NCI-H1105 treated with DMSO at 0.1 percent for 48 hours (cell line): ENCODE data around the gene ERGIC2.

ENCODE experiments used
- DNase-seq: peaks from one replicate; lab custom pipeline; 2025; lab: John Stamatoyannopoulos, UW

Gene ERGIC2

DNA sequence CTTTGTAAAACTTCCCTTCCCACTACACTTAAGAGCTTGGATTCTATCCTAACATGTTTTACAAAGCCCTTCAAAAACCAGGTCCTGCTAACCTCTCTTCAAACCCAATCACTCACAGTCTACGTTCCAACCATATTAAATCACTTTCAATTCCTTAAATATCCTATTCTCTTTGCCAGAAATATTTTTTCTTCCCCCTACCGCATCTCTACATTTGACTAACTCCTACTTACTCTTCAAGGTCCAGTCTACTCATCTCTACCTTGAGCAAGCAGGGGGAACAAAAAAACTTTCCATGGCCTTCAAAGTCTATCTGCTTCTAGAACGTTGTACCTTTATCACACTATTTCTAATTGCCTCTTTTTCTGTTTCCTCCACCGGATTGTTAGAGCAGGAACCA lies 6.1 kb downstream of the ERGIC2 start:
- DNase-seq, result no peak

DNA sequence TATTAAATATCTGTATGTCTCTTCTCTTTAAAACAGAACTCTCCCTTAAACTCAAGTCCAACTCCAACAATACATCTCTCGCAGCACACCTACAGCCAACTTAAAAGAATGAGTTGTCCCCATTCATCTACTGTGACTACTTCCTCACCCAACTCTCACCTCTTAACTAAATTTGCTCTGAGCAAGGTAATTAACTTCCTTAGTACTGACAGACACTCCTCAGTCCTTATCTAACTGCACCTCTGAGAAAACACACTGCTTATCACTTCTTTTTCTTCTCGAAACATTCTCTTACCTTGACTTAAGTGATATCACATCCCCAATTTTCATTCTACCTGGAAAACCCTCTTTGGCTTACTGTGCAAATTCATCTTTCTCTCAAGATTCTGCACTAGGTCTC lies 7.0 kb downstream of the ERGIC2 start:
- DNase-seq, result no peak

DNA sequence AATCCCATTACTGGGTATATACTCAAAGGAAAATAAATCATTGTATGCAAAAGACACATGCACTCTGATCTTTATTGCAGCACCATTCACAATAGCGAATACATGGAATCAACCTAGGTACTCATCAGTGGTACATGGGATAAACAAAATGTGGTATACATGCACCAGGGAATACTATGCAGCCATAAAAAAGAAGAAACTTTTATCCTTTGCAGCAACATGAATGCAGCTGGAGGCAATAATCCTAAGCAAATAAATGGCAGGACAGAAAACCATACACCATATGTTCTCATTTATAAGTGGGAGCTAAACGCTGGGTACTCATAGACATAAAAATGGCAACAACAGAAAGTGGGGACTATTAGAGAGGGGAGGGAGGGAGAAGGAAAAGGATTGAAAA lies 15.9 kb downstream of the ERGIC2 start:
- no peak for DNase-seq

DNA sequence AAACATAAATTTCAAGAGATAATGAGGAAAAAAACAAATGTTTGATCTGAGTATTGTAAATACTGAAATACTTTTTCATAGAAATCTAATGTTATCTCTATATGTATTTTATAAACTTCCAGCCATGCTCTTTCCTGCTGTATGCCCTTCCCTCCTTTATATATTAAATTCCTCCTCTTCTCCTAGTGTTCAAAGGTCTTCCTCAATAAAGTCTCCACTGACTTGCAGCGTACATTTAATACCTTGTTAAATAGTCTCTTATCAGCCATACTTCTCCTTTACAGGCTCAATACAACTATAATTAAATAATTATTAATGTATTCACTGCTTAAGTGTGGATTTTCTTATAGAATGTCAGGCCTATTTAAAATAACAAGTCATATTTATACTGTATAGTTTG lies 26.0 kb downstream of the ERGIC2 start:
- DNase-seq, result no peak

DNA sequence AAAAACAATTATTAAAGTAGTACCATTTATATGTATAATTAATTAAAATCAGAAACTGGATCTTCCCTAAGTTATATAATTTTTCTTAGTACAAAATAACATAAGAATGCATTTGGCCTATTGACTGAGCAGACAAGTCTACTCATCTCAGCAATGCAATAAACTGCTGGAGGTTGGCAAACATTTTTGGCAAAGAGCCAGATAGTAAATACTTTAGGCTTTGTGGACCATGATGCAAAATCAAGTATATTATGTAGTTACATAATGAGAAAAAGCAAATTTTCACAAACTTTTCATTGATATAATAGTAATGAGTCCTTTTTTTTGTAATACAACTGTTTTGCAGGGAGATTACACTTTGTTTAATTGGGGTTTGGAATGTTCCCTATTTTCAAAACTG lies 30.9 kb downstream of the ERGIC2 start:
- DNase-seq, result peak; percentile 62

DNA sequence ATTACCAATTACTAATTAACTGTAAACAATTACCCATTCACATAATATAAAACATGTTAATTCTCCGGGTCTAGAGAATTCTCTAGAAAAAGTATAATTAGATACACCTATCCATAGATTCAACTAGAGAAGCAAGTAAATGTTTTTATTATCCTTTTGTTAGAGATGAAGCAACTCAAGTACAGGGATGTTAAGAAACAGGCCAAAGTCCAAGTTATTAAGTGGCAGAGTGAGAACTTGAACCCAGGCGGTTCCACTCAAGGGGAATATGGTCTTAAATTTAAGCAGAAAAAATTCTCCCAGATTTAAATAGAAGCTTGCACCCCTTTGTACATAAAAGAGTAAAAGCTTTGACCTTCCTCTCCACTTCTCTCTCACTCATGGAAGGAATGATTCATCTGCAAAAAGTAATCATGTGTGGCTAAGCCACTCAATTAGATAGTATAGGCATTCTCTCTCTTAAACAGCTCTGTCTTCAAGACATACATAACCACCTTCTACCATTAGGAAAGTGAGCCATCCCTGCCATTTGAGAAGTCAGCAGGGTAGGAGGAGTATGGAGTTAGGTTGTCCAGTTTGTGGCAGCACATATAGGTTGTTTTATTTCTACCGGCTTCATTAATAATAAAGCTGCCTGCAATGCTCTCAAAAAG lies 34.1 kb downstream of the ERGIC2 start:
- no peak for DNase-seq

DNA sequence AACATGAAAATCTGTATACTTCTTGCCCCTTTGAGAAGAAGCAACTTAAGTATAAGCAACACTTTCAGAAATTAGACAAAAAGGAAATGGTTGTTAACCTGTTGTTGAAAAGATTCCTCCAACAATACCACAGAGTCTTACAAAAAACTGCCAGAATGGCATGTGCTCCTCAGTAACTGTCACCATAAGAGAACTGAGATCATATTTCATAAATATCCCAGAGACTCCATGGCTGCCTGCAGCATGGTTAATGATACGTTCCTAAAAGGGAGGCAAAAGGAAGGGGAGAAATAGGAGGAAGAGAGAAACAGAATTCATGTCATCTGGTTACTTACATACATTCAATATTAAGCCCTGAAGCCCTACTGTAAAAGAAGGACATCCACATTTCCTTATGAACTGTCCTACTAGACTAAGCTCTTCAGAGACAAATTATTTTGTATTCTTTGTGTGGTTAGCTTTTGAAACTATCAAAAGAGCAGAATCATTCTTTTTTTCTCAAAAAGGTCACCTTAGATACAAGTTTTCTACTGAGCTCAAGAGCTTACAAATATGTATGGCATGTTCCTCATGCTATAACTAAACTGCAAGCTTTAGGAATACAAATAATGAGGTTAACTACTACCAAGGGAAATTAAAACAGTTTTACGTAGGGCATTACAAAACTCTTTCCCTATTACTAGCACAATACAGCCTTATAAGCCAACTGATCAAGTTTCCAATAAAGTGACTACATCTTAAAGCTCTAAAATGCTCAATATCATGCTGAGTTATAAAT lies 37.8 kb downstream of the ERGIC2 start:
- no peak for DNase-seq

DNA sequence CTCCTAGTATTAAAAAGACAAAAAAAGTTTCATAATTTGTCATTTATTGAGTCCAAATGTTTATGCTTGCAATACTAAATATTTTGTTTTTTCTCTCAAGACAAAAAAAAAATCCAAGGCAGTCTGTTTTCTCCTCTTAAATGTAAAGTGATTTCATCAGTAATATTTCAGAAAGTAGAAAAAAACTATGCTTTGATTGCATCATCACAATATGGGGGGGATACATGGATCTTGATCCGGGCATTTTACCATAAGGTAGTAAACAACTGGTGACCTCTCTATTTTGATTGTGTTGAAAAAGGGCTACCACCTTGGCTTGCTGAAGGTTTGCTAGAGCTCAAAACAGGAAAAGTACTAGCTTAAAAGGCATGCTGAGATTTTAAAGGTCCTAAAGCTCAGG lies 43.6 kb downstream of the ERGIC2 start:
- DNase-seq, result no peak

DNA sequence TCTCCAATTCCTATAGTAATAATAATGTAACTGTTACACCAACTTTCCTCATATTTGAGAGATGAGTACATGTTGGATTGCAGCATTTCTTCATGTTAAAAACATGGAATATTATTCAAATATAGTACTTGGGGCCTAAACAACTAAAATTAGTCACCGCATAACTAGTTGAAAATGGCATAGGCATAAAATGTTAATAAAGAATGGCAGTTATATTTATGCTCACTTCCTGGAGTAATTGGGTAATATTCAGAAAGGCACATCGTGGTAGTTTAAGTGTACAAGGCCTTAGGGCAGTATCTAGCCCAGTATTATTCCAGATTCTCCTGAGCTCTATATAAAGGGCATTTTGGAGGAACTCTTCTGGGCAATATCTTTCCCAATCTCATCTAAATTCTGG lies 46.0 kb downstream of the ERGIC2 start:
- no peak for DNase-seq

DNA sequence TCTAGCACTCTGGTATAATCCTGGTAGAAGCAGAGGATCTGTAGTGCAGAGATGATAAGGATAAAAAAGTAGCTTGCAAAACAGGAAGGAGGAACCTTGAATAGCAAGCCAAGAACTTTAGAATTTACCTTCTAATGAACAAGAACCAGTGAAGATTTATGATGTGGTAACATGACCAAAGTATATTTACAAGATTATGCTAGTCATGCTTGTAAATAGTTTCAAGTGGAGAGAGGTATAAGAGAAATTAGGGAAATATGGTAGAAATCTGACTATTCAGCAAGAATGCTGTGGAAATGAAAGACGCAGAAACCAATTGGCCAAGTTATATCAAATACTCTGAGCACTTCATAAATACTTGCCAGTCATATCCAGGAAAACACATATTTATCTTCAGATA lies 47.8 kb downstream of the ERGIC2 start:
- no peak for DNase-seq

DNA sequence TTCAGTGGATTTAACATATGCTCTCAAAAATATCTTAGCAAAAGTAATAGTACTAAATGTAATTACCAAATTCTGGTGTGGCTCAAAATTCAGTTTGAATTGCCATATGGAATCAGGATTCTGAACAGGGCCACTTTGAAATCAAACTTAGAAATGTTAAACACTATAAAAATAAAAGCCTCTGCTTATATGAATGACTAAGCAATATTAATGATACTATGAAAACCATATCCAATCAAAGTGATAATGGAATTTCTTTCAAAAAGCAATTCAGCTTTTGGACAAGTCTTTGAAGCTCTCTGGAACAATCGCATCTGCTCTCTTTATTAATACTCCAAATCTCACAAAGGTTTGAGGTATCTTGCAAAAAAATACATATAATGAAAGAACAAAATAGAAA lies 51.6 kb downstream of the ERGIC2 start:
- no peak for DNase-seq

DNA sequence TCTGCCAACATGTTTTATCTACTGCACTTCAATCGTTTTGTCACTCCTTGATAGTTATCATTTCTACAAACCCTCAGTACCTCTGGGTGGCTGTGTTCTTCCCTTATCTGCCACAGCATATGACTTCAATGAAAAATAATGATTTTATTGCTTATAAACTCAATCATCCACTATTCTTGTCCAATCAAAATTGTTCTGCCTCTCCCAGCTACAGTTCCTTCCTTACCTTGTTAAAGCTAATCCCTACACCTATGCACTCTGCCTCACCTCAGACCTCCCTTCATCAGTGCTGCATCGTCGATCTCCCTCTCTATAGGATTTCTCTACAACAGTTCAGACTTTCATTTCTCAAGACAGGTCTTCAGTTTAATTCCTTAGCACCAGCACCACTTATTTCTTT lies 58.8 kb downstream of the ERGIC2 start:
- no peak for DNase-seq

DNA sequence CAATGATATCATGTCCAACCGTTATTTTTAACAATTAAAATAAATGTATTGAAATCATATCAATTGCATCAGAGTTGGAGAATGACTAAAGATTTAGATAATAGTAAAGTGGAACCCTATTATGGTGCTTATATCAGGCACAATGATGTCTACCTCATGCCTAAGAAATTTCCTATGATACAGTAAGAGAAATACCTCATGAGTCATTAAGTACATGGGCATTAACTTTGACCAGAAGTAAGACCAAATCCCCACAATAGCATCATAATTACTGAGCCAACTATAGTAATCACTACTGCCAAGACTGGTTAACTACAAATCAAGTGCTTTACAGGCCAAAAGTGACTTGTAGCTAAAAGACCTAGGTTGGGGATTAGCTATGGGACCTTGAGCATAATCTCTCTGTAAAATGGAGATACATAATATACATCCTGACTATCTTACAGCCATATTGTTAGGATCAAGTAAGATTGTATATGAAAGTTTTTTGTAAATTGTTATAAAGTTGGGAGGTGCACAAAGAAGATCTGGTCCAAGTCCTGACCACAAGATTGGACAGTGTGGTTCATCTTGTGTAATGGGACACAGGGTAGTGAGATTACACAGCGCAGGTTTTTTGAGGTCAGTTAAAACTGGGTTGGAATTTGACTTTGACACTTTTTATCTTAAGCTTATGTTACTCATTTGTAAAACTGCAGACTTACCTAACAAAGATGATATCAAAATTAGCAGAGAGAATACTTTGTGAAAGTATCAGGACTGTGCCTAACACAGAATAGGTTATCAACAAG lies 60.5 kb downstream of the ERGIC2 start:
- DNase-seq, result no peak

DNA sequence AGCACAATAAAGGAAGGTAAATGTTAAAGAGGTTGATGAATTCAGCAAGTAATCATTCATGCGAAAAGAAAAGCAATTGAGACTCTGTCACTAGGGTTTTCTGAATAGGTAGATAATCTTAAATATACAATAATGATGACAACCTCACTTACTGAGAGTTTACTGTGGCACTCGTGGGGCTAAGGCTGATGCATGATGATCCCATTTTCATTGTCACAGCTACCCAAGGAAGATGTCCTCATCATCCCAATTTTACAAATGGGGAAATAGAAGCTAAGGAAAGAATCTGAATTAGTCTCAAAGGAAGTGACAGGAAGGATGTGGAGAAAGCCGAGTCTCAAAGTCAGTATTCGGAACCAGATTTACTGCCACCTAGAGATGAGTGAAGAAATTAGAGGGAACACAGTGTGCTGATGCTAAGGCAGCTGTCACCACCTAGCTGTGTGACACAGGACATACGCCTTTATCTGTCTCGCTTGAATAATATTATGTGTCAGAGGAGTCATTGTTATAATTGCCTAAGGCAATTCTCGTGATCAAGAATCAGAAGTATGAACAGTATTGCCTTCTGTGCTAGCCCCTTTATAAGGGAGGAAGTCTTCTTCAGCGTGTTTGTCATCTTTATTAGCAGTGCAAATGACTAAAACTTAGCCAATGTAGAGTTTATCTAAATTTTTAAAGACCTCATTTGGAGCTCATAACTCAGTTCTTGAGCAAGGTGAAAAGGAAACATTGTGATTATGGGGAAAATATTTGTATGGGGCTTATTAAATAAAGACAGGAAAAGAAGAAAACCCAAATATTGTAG lies 63.2 kb downstream of the ERGIC2 start:
- DNase-seq, result peak; percentile 82

DNA sequence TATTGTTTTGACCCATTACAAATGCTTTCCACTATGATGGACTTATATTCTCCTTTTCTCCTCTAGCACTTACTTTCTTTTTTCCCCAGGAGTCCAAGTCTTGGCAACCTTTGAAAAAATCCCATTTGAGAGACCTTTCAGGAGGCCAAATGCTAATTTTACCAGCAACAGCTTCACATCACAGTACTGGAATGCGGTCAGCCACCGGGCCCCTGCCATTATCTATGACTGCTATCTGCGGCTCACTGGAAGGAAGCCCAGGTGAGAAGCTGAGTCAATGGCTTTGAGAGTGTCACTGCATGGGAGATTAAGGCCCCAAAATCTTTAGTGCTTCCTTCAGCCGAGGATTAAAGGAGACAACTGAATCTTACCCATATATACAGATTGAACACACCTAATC lies 64.2 kb downstream of the ERGIC2 start:
- no peak for DNase-seq

DNA sequence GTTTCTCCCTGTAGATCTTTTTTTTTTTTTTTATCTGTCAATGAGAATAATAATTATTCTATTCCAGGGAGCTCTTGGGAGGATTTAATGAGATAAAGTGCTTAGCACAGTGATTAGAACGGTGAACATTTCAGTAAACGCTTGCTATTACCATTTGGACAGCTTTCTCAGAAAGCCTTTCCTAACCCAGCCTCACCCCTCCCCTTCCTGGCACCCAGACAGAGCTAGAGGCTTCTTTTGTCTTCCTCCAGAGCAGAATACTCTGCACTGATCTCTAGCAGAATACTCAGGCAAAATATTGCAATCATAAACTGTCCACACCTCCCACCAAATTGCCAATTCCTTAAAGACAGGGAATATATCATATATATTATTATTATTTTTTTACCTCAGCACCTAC lies 66.6 kb downstream of the ERGIC2 start:
- DNase-seq, result no peak

DNA sequence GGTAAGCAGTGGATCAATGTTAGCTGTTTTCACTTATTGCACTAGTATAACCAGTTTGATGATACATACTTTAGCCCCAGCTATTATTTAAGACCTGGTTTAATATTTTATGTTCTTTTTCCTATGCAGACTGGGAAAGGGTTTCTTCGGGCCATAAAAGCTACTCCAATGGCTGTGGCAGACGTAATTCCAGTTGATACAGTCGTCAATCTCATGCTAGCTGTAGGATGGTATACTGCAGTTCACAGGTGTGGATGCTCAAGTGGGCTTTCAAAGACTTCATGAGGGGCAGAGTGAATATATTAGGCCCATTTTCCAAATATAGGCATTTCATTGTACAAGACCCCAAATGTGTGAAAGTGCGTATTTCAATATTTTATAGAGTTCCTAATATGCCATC lies 70.1 kb downstream of the ERGIC2 start:
- no peak for DNase-seq

DNA sequence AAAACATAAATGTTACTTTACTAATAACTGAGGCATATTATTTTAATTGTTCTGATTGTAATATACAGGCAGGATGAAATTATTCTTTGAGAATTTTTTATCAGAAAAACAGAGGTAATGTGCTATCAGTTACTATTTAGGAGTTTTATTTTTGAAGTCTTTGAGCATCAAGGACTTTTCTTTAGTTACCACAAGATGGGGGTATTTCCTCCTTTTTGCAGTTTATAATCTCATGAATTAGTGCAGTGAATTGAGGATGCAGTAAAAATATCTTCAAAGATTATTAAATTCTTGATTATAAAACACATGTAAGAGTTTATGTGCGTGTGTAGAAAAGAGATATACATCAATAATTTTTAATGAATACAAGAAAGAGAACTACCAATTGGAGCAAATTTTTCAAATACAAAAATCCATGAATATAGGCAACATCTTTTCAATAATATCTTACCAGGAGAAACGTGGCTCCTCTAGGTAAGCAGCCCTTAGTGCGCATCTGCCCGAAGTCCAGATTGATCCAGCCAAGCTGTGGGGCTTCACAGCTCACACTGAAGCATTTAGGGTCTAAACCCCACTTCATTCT lies 71.6 kb downstream of the ERGIC2 start:
- DNase-seq, result peak; percentile 5

DNA sequence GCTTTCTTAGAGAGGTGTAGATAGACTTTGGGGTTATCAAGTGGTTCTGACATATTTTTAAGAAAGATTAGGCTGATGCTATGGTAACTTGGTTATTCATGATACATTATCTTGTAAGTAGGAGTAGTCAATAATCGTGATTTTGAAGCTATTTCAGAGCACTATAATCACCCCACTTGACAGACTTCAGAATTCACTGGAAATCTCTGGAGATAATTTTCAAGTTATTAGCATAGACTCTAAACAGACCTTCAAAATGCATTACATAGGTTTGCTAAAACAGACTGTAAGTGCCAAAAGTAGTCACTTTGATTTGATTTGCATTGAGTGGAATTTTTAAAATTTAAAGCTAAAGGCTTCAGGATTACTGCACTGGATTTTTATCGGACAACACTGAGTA lies 74.3 kb downstream of the ERGIC2 start:
- no peak for DNase-seq

DNA sequence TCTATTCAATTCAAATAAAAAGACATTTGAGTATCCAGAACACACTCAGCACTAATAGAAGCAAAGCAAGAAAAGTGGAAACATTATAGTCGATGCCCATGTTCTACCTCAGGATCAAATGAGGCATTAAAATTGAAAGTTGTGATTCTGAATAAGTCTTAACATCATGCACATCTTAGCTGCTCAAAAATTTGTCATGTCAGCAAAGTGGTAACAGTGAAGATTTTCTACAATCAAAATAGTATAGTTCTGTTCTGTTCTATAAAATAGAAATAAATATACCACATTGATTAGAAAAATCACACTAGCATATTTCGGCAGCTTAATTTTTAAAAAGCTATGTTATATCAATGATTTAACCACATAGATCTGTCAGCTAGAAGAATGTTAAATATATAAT lies 74.7 kb downstream of the ERGIC2 start:
- no peak for DNase-seq

DNA sequence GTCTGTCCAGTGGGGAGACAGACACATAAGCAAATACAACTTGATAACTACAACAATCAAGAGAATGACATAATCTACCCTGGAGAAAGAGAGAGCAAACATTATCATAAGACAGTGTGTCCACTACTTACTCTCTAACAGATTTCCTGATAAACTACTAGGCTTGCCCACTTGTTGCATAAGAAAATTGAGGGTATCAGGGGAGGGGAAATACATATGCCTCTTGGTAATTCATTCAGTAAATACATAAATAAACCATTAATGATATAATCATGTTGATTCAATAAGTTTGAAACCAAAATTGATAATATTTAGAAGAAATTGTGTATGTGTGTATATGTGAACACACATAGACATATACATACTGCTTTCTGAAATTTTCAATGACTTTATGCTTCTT lies 76.6 kb downstream of the ERGIC2 start:
- DNase-seq, result no peak

DNA sequence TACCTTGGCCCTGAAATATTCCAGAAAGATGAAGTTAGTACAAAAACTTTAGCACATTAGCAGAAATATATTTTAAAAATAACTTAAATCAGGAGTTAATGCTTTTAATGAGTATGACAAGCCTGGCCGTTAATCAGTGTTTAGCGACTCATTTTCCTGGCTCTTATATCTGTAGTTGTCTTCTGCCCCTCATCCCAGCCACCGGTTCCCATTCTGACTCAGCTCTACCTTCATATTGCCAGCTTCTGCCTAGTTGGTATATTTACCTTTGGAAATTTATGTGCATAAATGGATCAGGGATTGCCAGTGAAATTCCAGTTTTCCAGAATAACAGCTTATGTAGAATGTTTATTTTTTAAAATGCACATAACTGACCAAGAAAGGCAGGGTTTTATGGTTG lies 79.9 kb downstream of the ERGIC2 start:
- DNase-seq, result no peak
